T-helper 2 cell treated with Interferon-gamma antibody and Interleukin-4, amounts not matched to agents 100 ng/mL and 5 ng/mL, for 36 hours (primary cell): ENCODE measurements around the gene VTCN1. TPM values are rescaled to one million over a fixed set of nuclear protein-coding genes. Genes with fewer than 3 reads are reported as not detected.

Experiments
- intact Hi-C: fragments of 100-400 bp; cut with micrococcal nuclease; formaldehyde crosslinking; loops from one replicate; pipeline ENCODE4 v1.15.1; 2023
- total RNA-seq: library from RNA; stranded (reverse); gene quantifications from 2 replicates; pipeline ENCODE4 v1.2.3, GENCODE V29; 2022

VTCN1 gene
- total RNA-seq, 1 donor from 2014 or later = not detected

GRCh38 chr1:117101334-117101733 is 109.4 kb downstream of the VTCN1 start:
- intact Hi-C loops = no loop called here

- intact Hi-C loops = no loop called here
Observed at GRCh38 chr1:117098287-117098890, 112.3 kb downstream of the VTCN1 start.

- intact Hi-C loops = no loop called here
Observed at GRCh38 chr1:117097443-117097842, 113.3 kb downstream of the VTCN1 start.

GRCh38 chr1:117096951-117097408 is 113.7 kb downstream of the VTCN1 start:
- intact Hi-C loops = no loop called here

- intact Hi-C loops = no loop called here
Observed at GRCh38 chr1:117094841-117095604, 115.7 kb downstream of the VTCN1 start.

- intact Hi-C loops = no loop called here
Observed at GRCh38 chr1:117093870-117094621, 116.7 kb downstream of the VTCN1 start.

Other genes starting within 250 kb of the VTCN1 start
- 1.2 and 2.0 TPM in 2 replicates for gene CD101, start 209.2 kb downstream of the VTCN1 start, total RNA-seq
- gene TTF2, start 150.6 kb downstream of the VTCN1 start, total RNA-seq = 95.4 and 100 TPM in 2 replicates
- gene TRIM45, start 89.2 kb downstream of the VTCN1 start, total RNA-seq = 1.2 and 1.5 TPM in 2 replicates
- 35.3 and 36.9 TPM in 2 replicates for gene MAN1A2, start 156.5 kb upstream of the VTCN1 start, total RNA-seq